Hematopoietic multipotent progenitor cell treated with erythropoietin and hydrocortisone succinate and interleukin-3 and kit ligand, for 4 days (in vitro differentiated cells): ENCODE results near the gene DNAH2.
A peak's percentile ranks its signal among the peaks of the same experiment; 100 is the strongest.

Experiments
- DNase-seq: peaks from one replicate; pipeline ENCODE4 v3.0.0-alpha.2; 2015

The DNAH2 gene

DNA sequence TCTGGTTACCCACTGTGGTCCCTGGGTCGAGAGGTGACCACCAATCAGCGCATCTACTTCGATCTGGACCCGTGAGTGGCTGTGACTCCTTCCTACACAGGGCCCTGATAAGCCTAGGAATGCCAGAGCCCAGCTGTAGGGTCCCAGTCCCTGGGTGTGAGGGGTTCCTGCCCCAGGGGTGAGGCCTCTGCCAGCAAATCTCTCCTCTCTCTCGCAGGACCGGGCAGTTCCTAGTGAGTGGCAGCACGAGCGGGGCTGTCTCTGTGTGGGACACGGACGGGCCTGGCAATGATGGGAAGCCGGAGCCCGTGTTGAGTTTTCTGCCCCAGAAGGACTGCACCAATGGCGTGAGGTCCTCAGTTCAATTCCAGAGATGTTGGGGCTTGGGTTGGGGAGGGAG is 14.8 kb upstream of the DNAH2 start:
- no peak for DNase-seq

DNA sequence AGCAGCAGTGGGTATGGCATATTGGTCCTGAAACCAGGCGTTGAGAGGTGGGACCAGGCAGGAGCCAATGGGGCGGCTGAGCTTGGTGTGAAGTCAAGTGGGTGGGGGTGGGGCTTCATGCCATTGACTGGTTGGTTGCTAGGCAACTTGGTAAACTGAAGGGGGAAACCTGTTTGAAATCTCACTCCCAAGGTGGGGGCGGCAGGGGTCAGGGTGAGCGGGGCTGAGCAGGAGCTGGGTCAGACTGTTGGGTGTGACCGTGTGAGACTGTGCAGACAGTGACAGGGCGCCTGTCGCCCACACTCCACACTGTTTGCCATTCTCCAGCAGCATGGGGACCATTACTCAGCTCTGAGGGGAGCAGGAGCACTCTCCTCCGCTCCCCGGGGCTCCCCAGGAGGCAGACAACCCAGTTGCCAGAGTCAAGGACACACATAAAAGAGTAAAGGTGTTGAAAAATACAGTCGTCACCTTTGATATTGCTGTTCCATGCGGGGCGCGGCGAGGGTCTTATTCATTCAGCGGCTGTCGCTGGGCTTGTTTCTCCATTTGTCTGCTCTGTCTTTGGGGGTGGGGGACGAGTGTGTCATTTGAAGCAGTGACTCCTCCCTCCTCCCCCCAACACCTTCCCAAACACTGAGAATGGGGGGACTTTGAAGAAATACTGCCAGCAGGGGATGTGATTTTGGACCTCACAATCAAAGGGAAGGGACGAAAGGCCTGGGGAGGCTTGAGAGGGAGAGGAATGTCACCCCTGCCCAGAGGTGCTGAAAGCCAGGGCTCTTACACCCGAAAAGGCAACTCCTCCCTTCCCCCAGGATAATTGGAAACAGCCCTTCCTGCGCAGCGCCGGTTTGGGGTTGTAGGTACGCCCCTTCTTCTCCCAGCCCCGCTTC is 13.7 kb upstream of the DNAH2 start:
- DNase-seq = peak; percentile 69

DNA sequence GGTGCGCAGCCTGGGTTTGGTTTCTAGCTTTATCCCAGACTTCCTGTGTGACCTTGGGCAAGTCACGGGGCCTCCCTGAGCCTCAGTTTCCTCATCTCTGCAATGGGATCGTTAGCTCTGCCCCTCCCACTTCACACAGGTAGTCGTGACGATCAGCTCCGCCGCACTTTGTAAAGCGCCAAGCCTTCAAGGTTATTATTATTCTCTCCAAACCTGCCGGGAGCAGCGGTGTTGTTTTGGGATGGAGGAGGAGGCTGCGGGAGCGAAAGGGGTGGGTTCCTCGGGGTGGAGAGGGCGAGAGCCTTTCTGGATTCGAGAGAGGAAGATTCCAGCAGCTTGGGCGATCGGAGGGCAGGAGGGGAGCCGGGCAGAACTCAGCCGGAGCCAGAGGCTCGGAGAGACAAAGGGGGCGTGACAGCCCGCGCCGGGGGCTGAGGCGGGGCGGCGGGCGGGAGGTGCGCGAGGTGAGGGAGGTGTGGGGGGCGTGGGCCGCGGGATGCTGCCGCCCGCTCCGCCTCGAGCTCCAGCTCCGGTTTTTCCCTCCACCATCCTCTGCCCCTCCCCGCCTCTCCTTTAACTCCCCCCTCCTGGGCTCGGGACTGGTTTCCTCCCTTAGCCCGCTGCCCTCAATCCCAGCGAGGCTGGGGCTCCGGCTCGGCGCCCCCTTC is 12.8 kb upstream of the DNAH2 start, which contains the start of gene EFNB3:
EFNB3 (plus strand) TSS at position 602 of the 668 bp plus-strand sequence. CDS start 397 bp downstream, outside the sequence.
- DNase-seq = no peak

GRCh38 chr17:7705269-7706255 is 12.0 kb upstream of the DNAH2 start:
- DNase-seq = no peak

DNA sequence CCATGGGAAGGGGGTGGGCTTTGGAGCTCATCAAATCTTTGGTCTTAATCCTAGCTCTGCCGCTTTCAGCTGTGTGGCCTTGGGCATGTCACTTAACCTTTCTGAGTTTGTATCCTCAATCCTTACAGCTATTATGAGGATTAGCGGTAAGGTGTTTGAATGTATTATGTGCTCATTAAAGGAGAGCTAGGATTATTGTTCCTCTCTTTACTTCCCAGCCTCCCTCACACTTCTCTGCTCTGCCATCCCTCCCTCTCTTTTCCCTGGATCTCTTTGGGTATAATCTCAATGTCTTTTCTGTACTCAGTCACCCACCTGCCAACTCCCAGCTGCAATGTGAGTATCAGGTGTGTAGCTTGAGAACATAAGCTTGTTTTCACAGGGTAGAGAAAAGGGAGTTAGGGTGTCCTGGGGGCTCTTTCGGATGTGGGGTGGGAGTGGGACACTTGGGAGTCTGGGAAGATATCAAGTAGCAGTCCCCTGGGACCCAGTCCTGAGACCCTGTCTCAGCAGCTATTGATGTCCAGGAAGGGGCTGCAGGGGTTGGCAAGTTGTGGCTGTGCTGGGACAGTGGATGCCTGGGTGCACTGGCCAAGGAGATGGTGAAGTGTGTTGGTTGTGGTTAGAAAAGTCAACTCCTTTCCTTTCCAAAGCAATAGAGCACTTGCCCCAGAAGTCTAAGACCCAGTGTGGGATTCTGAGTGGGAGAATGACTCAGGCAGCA is 10.8 kb upstream of the DNAH2 start:
- no peak for DNase-seq

- DNase-seq = peak; percentile 39
Observed at GRCh38 chr17:7707446-7707845, 10.1 kb upstream of the DNAH2 start.

GRCh38 chr17:7707858-7708750 is 9.4 kb upstream of the DNAH2 start:
- no peak for DNase-seq

GRCh38 chr17:7709031-7709430 is 8.5 kb upstream of the DNAH2 start:
- DNase-seq = no peak

DNA sequence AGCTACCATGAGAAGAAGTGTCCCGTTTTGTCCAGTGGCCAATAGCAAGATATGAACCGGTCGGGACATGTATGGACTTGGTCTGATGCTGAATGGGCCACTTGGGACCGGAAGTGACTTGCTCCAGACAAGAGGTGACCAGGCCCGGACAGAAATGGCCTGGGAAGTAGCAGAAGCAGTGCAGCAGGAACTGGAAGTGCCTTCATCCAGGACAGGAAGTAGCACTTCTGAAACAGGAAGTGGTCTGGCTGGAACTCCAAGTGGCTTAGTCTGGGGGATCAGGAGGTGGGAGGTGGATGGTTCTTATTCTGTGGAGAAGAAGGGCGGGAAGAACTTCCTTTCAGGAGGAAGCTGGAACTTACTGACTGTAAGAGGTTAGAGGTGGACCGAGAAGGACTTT is 7.2 kb upstream of the DNAH2 start:
- no peak for DNase-seq

GRCh38 chr17:7711051-7711755 is 6.3 kb upstream of the DNAH2 start:
- DNase-seq = peak; percentile 59

GRCh38 chr17:7712111-7712771 is 5.3 kb upstream of the DNAH2 start:
- DNase-seq = no peak

DNA sequence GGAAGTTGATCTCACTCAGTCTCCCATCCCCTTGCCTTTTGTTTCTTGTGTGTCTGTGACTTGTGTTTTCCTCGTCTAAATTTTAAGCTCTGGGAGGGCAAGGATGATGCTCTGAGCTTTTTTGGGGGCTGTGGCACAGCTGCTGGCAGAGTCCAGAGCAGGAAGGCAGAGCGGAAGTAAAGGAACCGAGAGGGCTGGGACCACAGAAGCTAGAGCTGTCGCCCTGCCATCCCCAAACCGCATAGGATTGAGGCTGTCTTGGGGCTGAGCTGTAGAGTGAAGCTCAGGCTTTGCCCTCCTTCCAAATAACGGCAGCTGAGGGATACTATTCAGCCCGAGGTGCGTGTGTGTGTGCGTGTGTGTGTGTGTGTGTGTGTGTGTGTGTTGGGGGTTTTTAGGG is 3.8 kb upstream of the DNAH2 start:
- peak; percentile 72 for DNase-seq

GRCh38 chr17:7714721-7715594 is 2.6 kb upstream of the DNAH2 start:
- no peak for DNase-seq

- DNase-seq = no peak
Observed at GRCh38 chr17:7715936-7716886, 1.3 kb upstream of the DNAH2 start.

- peak; percentile 84 for DNase-seq
Observed at GRCh38 chr17:7717756-7718350, 309 bp downstream of the DNAH2 start.

- no peak for DNase-seq
Observed at GRCh38 chr17:7719661-7720060, 2.1 kb downstream of the DNAH2 start.

- no peak for DNase-seq
Observed at GRCh38 chr17:7720125-7720524, 2.6 kb downstream of the DNAH2 start.
